Measurements from ENCODE around the gene PPP2R2B.

PPP2R2B gene

DNA sequence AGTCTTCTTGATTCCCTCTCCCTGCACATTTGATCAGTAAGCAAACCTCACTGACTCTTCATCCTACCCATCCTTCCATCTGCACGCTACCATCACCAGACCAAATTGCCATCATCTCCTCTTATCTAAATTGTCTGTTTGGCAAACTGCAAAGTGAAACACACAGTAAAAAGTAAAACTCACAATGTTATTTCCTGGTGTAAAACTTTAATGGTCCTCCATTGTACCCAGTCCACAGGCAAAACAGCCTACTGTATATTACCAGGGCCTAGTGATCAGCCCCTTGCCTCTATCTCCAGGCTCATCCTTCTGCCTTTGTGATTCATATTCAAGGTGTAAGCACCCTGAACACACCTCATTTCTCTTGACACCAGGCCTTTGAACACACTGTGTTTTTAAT is 279.3 kb downstream of the PPP2R2B start:
- Histone ChIP-seq H3K27me3 (ENCODE audit: insufficient read depth, poor library complexity, severe bottlenecking) (no peaks in the 10 kb centered on the region), H3K4me3 (replicated peaks; ENCODE audit: insufficient read depth, low read length) (no peak overlapping the region), H3K27ac (replicated peaks) (no peak overlapping the region)
- TF ChIP-seq, protein P1, sequence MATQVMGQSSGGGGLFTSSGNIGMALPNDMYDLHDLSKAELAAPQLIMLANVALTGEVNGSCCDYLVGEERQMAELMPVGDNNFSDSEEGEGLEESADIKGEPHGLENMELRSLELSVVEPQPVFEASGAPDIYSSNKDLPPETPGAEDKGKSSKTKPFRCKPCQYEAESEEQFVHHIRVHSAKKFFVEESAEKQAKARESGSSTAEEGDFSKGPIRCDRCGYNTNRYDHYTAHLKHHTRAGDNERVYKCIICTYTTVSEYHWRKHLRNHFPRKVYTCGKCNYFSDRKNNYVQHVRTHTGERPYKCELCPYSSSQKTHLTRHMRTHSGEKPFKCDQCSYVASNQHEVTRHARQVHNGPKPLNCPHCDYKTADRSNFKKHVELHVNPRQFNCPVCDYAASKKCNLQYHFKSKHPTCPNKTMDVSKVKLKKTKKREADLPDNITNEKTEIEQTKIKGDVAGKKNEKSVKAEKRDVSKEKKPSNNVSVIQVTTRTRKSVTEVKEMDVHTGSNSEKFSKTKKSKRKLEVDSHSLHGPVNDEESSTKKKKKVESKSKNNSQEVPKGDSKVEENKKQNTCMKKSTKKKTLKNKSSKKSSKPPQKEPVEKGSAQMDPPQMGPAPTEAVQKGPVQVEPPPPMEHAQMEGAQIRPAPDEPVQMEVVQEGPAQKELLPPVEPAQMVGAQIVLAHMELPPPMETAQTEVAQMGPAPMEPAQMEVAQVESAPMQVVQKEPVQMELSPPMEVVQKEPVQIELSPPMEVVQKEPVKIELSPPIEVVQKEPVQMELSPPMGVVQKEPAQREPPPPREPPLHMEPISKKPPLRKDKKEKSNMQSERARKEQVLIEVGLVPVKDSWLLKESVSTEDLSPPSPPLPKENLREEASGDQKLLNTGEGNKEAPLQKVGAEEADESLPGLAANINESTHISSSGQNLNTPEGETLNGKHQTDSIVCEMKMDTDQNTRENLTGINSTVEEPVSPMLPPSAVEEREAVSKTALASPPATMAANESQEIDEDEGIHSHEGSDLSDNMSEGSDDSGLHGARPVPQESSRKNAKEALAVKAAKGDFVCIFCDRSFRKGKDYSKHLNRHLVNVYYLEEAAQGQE (IDR thresholded peaks at IDR 0.05; ENCODE audit: insufficient replicate concordance, low read depth) = no peak
- TF ChIP-seq, protein P2, sequence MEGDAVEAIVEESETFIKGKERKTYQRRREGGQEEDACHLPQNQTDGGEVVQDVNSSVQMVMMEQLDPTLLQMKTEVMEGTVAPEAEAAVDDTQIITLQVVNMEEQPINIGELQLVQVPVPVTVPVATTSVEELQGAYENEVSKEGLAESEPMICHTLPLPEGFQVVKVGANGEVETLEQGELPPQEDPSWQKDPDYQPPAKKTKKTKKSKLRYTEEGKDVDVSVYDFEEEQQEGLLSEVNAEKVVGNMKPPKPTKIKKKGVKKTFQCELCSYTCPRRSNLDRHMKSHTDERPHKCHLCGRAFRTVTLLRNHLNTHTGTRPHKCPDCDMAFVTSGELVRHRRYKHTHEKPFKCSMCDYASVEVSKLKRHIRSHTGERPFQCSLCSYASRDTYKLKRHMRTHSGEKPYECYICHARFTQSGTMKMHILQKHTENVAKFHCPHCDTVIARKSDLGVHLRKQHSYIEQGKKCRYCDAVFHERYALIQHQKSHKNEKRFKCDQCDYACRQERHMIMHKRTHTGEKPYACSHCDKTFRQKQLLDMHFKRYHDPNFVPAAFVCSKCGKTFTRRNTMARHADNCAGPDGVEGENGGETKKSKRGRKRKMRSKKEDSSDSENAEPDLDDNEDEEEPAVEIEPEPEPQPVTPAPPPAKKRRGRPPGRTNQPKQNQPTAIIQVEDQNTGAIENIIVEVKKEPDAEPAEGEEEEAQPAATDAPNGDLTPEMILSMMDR (IDR thresholded peaks at IDR 0.05; ENCODE audit: insufficient read depth, low read length) = no peak
- TF ChIP-seq GABPA (IDR thresholded peaks at IDR 0.05; ENCODE audit: low read depth) (no peak), SPI1 (IDR thresholded peaks at IDR 0.05; ENCODE audit: borderline replicate concordance, low read depth) (no peak)
- DNase-seq (ENCODE audit: low read depth in 1 of 2, low spot score in 1 of 2) = no peak

DNA sequence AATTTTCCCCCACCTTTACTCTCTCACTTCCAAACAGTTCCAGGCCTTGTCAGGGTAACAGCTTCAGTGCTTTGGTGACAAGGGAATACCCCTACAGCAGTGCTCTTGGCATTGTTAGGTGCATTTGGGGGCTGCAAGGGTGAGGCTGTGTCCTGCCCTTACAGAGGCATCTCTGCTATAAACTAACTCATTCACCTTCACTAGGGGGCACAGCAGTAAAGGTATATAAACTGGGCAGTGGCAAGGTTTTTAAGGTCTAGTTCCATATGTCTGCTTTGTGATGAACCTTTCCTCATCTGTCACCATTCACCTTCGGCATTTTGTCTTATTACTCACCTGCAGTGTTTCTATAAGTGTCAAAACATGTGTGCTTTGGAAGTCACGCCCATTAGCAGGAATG is 283.5 kb downstream of the PPP2R2B start:
- H3K4me3 ChIP-seq (replicated peaks; ENCODE audit: insufficient read depth, low read length) = no peak overlapping the region
- no peaks in the 10 kb centered on the region for H3K27me3 ChIP-seq (ENCODE audit: insufficient read depth, poor library complexity, severe bottlenecking)
- no peak for DNase-seq (ENCODE audit: low read depth in 1 of 2, low spot score in 1 of 2)
- H3K27ac ChIP-seq (replicated peaks) = no peak overlapping the region
- no peak for TF ChIP-seq GABPA (IDR thresholded peaks at IDR 0.05; ENCODE audit: low read depth)
- TF ChIP-seq SPI1 (IDR thresholded peaks at IDR 0.05; ENCODE audit: borderline replicate concordance, low read depth) = no peak
- TF ChIP-seq POLR2AphosphoS5 (IDR thresholded peaks at IDR 0.05; ENCODE audit: low read depth) = no peak
- TF ChIP-seq, protein P1 (IDR thresholded peaks at IDR 0.05; ENCODE audit: insufficient replicate concordance, low read depth) = no peak

DNA sequence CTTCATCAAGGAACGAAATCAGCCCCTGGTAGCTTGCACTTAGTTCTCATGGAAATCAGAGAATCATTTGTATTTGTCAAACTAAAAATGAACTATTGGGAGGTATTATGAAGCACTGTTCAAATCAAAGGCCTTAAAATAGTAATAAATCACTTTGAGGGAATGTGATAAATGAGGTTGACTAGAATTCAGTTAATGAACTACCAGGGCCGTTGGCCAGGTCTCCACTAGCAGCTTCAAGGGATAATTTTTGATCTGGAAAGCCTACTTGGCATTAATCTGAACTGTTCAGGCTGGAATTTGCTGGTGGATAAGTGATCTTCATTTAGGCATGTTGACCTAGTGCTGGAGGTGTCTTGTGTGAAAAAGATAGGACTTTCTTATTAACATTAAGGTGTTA is 286.2 kb downstream of the PPP2R2B start:
- Histone ChIP-seq H3K4me3 (replicated peaks; ENCODE audit: insufficient read depth, low read length) (no peak overlapping the region), H3K27ac (replicated peaks) (no peak overlapping the region), H3K27me3 (ENCODE audit: insufficient read depth, poor library complexity, severe bottlenecking) (no peaks in the 10 kb centered on the region)
- no peak for DNase-seq (ENCODE audit: low read depth in 1 of 2, low spot score in 1 of 2)
- TF ChIP-seq SPI1 (IDR thresholded peaks at IDR 0.05; ENCODE audit: borderline replicate concordance, low read depth) = no peak
- no peak for TF ChIP-seq POLR2AphosphoS5 (IDR thresholded peaks at IDR 0.05; ENCODE audit: low read depth)
- TF ChIP-seq, protein P1 (IDR thresholded peaks at IDR 0.05; ENCODE audit: insufficient replicate concordance, low read depth) = no peak
- TF ChIP-seq, protein P2 (IDR thresholded peaks at IDR 0.05; ENCODE audit: insufficient read depth, low read length) = no peak
- TF ChIP-seq GABPA (IDR thresholded peaks at IDR 0.05; ENCODE audit: low read depth) = no peak

DNA sequence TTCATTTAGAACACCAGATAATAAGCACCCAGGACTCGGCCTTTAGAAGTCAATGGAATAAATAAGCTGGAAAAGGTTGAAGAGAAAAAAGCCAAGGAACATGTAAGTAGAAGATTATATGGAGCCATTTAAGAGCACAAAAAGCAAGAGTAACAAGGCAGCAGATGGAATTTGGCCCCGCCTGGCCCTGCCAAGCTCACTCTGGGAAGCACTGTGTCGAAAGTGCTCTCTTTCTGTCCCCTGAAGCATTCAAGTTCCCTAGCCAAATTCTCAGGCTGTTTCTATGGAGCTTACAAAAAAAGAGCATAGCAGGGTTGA is 289.6 kb downstream of the PPP2R2B start:
- TF ChIP-seq GABPA (IDR thresholded peaks at IDR 0.05; ENCODE audit: low read depth) (no peak), SPI1 (IDR thresholded peaks at IDR 0.05; ENCODE audit: borderline replicate concordance, low read depth) (no peak), POLR2AphosphoS5 (IDR thresholded peaks at IDR 0.05; ENCODE audit: low read depth) (no peak)
- TF ChIP-seq, protein P2 (IDR thresholded peaks at IDR 0.05; ENCODE audit: insufficient read depth, low read length) = no peak
- TF ChIP-seq, protein P1 (IDR thresholded peaks at IDR 0.05; ENCODE audit: insufficient replicate concordance, low read depth) = no peak
- no peak overlapping the region for H3K27ac ChIP-seq (replicated peaks)
- H3K4me3 ChIP-seq (replicated peaks; ENCODE audit: insufficient read depth, low read length) = no peak overlapping the region
- H3K27me3 ChIP-seq (ENCODE audit: insufficient read depth, poor library complexity, severe bottlenecking) = no peaks in the 10 kb centered on the region
- no peak for DNase-seq (ENCODE audit: low read depth in 1 of 2, low spot score in 1 of 2)
